Mucosa of descending colon (tissue), 3 donors: ENCODE measurements around the gene VEGFC. TPM values are rescaled to one million over a fixed set of nuclear protein-coding genes. Genes with fewer than 3 reads are reported as not detected.

Experiments
- ATAC-seq: fragments of 200-7000 bp; cut with Tn5 transposase; one replicate; pipeline ENCODE4 v1.9.1; 2020; ENCODE audit warnings: mild to moderate bottlenecking, moderate library complexity
- DNase-seq, 3 donors: peaks; one replicate each; pipeline ENCODE4 v3.0.0-alpha.2; 2020
- H3K36me3 ChIP-seq: fragments of 200-600 bp; one replicate; pipeline ENCODE4 v1.8.0; 2021; ENCODE audit warnings: low read depth, mild to moderate bottlenecking
- H3K4me1 ChIP-seq: fragments of 200-600 bp; one replicate; pipeline ENCODE4 v1.8.0; 2021; ENCODE audit warnings: low read depth, mild to moderate bottlenecking
- H3K4me3 ChIP-seq: fragments of 200-600 bp; one replicate; pipeline ENCODE4 v1.8.0; 2021; ENCODE audit warnings: mild to moderate bottlenecking
- H3K9me3 ChIP-seq: fragments of 200-600 bp; one replicate; pipeline ENCODE4 v1.8.0; 2021; ENCODE audit warnings: mild to moderate bottlenecking
- intact Hi-C, 2 donors: fragments of 100-400 bp; cut with DNase I in 1 of 2; cut with micrococcal nuclease in 1 of 2; formaldehyde crosslinking; loops; one replicate each; pipeline versions ENCODE4 v1.11.0 to v1.11.1; 2022; cut with DNase I, micrococcal nuclease
- total RNA-seq, 3 donors: library from RNA; stranded (reverse); fragmentation: NEBNext Ultra II Directional in 2 of 3; extraction: Animal tissue kit (Norgen Biotek cat#: 25700) in 2 of 3; gene quantifications; one replicate each; pipeline versions ENCODE4 v1.2.1 to v1.2.4, GENCODE V29; 2021 to 2023
- TF ChIP-seq, protein P1 (sequence below): fragments of 200-600 bp; IDR thresholded peaks from one replicate; pipeline ENCODE4 v1.8.0; 2022; ENCODE audit warnings: antibody characterized with exemption, mild to moderate bottlenecking
- donor health status: DM: no; HTN: no; CAD: no; lungs with moderate emphysema.
- donor health status: DM: no; HTN: no; CAD: no.
- donor health status: DM: no; HTN: yes; CAD: no.

Gene VEGFC
- total RNA-seq, 3 donors from 2014 or later: 1.2 to 5.3 (median 3.4) TPM

DNA sequence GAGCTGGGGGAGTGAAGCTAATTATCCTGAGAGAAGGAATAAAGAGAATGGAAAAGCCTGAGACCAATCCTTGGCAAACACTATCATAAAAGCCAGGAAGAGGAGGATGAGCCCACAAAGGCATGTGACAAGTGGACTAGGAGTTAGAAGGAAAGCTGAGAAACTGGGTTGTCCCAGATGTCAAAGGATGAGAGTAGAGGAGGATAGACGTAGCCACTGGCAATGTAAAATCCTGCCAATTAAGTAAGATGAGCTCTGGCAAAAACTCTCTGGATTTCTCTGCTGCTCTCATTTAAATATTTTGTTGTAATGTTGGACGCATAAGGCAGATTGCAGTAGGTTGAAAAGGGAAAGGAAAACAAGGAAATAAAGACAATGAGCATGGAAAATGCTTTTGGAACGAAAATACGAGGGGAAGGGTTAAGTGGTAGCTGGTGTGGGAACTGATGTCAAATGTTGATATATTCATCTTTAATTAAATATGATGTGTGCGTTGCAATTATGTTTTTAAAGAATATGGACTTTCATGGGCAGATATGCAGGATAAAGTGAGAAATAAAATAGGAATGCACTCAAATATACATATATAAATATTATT lies 14.2 kb upstream of the VEGFC start:
- ATAC-seq: no peak
- Histone ChIP-seq H3K36me3 (no peaks in the 10 kb centered on the region), H3K9me3 (peaks cover 4% of the 10 kb centered on the region), H3K4me1 (no peaks in the 10 kb centered on the region), H3K4me3 (no peak overlapping the region)
- TF ChIP-seq, protein P1, sequence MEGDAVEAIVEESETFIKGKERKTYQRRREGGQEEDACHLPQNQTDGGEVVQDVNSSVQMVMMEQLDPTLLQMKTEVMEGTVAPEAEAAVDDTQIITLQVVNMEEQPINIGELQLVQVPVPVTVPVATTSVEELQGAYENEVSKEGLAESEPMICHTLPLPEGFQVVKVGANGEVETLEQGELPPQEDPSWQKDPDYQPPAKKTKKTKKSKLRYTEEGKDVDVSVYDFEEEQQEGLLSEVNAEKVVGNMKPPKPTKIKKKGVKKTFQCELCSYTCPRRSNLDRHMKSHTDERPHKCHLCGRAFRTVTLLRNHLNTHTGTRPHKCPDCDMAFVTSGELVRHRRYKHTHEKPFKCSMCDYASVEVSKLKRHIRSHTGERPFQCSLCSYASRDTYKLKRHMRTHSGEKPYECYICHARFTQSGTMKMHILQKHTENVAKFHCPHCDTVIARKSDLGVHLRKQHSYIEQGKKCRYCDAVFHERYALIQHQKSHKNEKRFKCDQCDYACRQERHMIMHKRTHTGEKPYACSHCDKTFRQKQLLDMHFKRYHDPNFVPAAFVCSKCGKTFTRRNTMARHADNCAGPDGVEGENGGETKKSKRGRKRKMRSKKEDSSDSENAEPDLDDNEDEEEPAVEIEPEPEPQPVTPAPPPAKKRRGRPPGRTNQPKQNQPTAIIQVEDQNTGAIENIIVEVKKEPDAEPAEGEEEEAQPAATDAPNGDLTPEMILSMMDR: no peak
- intact Hi-C loops: no loop called here
- DNase-seq: no peak

DNA sequence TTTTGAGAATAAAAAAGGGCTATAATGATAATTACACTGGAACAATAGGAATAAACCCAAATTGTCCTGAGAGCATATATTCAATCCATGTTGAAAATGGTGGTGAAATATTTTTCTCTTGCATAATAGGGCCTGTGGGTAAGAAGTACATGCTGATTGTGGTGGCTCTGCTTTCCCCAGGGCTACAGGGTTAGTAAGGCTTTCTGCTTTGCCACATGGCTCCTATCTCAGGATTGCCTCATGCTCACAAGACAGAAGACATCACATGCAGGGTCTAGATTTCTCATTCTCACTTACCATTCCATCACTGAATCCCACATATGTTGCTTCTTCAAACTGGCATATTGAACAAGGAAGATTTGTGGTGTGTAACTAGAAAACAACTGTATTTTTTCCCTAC lies 12.4 kb upstream of the VEGFC start:
- no peaks in the 10 kb centered on the region for H3K4me1 ChIP-seq
- TF ChIP-seq, protein P1: no peak
- H3K36me3 ChIP-seq: no peaks in the 10 kb centered on the region
- H3K9me3 ChIP-seq: peaks cover 4% of the 10 kb centered on the region
- intact Hi-C loops: no loop called here
- H3K4me3 ChIP-seq: no peak overlapping the region
- DNase-seq (no peak), ATAC-seq (no peak)

DNA sequence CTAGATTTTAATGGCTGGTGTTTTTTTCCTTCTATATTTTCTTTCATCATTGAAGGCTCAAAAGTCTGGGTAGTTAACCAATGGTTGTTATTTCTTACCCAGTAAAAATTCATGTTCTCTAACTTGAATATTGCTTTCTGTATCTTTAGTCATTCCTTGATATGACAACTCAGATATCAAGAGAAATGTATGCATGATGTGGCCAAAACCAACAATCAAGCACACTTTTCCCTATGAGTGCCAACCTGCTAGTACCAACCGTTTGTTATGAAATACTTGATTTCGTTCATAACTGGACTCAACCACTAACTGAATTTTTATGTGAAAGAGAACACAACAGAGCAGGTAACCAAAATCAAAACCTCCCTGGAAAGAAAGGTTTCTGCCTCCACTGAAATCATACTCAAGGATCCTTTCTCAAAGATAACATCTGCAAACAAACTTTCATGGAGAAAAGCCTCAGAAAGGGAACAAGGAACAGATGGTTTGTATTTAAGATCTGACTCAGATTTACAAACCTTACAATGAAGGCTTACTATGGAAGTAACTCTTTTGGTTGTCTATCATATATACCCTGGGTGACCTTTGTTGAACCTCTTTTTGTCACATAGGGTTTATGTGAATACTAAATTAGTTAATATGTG lies 8.3 kb upstream of the VEGFC start:
- H3K4me1 ChIP-seq: no peaks in the 10 kb centered on the region
- H3K9me3 ChIP-seq: no peaks in the 10 kb centered on the region
- intact Hi-C loops: no loop called here
- no peaks in the 10 kb centered on the region for H3K36me3 ChIP-seq
- H3K4me3 ChIP-seq: no peak overlapping the region
- TF ChIP-seq, protein P1: no peak
- DNase-seq: no peak
- ATAC-seq: no peak

DNA sequence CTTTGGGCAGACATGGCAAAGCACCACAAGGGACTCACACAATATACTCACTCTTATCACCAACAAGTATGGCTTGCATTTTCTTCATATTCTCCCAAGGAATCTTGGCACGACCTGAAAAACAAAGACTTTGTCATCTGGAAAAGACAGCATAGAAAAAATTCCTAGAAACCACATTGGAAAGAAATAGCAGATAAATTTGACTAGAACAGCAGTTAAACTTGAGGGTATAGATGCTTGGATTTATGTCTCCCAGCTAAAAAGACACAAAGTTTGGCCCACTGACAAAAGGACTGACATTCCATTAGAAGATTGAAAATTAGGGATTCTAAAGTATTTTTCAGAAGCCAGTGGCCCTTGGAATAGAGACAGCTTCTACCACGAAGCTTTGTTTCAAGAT lies 6.9 kb upstream of the VEGFC start:
- no peak overlapping the region for H3K4me3 ChIP-seq
- H3K9me3 ChIP-seq: no peaks in the 10 kb centered on the region
- TF ChIP-seq, protein P1: no peak
- no peak for ATAC-seq
- DNase-seq: no peak
- H3K36me3 ChIP-seq: no peaks in the 10 kb centered on the region
- intact Hi-C loops: no loop called here
- no peaks in the 10 kb centered on the region for H3K4me1 ChIP-seq

DNA sequence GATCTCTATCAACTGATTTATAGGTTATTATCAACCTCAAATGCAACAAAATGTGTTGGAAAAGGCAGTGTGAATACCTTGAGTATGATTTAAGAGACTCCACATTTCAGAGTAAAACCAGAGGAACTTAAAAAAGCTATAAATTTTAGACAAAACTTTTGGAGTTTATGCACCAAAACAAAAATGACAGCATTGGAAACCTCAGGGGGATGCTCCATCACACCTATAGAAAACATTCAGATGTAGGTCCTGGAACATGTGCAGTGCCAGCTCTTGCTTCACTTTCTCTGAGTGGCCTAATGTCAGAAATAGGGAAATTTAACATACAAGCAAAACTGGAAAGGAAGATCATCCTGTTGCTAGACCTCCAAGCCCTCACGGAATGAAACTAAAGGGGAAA lies 5.8 kb upstream of the VEGFC start:
- ATAC-seq: no peak
- intact Hi-C loops: no loop called here

More for the DNA sequence above, 5.8 kb upstream of the VEGFC start:
- no peak for DNase-seq
- H3K36me3 ChIP-seq: no peaks in the 10 kb centered on the region
- H3K4me3 ChIP-seq: no peak overlapping the region
- TF ChIP-seq, protein P1: no peak
- no peaks in the 10 kb centered on the region for H3K4me1 ChIP-seq
- no peaks in the 10 kb centered on the region for H3K9me3 ChIP-seq
